ENCODE results near the gene DBN1.

DNA sequence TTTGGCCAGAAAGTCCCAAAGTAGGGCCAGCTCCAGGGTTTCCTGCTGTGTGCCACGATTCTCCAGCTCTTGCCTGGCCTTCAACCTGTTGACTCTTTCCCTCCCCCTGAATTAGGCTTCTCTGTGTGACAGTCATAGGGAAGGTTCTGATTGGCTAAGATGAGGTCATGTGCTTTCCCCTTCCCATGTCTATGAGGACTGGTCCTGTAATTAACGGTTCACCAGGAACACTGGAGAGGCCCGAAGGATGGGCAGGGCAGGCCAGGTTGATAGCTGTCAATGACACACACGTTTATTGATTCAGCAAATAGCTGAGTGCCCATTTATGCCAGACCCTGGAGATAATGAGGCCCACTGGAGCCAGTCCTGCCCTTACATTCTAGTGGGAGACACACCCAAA is 35.8 kb downstream of the DBN1 start:
- TF ChIP-seq, protein P1, sequence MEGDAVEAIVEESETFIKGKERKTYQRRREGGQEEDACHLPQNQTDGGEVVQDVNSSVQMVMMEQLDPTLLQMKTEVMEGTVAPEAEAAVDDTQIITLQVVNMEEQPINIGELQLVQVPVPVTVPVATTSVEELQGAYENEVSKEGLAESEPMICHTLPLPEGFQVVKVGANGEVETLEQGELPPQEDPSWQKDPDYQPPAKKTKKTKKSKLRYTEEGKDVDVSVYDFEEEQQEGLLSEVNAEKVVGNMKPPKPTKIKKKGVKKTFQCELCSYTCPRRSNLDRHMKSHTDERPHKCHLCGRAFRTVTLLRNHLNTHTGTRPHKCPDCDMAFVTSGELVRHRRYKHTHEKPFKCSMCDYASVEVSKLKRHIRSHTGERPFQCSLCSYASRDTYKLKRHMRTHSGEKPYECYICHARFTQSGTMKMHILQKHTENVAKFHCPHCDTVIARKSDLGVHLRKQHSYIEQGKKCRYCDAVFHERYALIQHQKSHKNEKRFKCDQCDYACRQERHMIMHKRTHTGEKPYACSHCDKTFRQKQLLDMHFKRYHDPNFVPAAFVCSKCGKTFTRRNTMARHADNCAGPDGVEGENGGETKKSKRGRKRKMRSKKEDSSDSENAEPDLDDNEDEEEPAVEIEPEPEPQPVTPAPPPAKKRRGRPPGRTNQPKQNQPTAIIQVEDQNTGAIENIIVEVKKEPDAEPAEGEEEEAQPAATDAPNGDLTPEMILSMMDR (IDR thresholded peaks at IDR 0.05): no peak
- no peak for TF ChIP-seq POLR2A (IDR thresholded peaks at IDR 0.05)
